Measurements from ENCODE around the gene PIF1.
A peak's percentile ranks its signal among the peaks of the same experiment; 100 is the strongest.
"Not testable (repeated sequence)": the region's sequence is repeated elsewhere in the genome, so short reads cannot be mapped to it uniquely, and the experiment has no call there.

The PIF1 gene

GRCh38 chr15:64847876-64848716 is 22.6 kb upstream of the PIF1 start:
- no peak for DNase-seq (ENCODE audit: low read depth in 2 of 2)

- DNase-seq (ENCODE audit: low read depth in 2 of 2): no peak
Observed at GRCh38 chr15:64847448-64847847, 22.0 kb upstream of the PIF1 start.

- no peak for DNase-seq (ENCODE audit: low read depth in 2 of 2)
Observed at GRCh38 chr15:64847016-64847415, 21.6 kb upstream of the PIF1 start.

GRCh38 chr15:64845831-64846595 is 20.6 kb upstream of the PIF1 start:
- no peak for DNase-seq (ENCODE audit: low read depth in 2 of 2)

GRCh38 chr15:64845183-64845611 is 19.8 kb upstream of the PIF1 start:
- DNase-seq (ENCODE audit: low read depth in 2 of 2): no peak

DNA sequence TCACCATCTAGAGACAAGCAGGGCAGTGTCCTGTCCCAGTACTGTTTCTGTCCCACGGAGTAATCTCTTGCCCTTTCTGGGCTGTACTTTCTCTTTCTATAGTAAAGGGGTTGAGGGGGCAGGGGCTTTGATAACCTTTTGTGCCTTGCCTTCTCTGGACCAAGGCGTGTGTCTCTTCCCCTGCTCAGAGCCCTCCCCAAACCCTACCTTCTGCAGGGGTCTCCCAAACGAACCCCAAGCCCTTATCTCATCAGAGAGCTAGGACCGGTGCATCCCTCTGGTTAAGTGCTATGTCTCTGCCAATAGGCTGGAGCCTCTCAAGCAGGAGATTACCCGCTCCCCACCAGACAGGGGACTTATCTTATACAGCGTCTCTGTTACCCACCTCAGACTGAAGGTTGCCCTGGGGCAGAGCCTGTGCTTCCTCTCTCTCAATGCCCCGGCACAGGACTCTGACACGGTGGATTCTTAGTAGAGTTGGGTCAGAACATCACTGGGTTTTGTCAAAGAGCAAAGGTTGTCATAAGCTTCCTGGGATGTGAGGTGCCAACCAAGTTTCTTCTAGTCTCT is 19.2 kb upstream of the PIF1 start:
- DNase-seq (ENCODE audit: low read depth in 2 of 2): no peak

DNA sequence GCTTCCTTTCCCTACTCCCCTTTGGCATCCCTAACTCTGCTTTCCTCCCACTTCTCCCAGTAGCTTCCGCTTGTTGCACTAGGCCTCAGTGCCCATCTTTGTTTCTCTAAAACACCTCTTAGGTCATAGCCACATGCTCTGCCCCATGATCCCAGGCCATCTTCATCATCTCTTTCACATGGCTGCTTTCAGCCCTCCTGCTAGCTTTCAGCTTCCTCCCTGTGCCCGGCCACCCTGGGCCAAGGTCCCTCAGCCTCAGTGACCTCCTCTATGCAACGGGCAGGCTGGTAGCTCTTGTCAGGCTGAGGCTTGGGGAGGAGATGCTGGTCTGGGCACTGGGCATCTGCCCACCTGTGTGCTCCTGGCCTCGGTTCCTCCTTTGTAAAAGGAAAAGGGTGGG is 18.5 kb upstream of the PIF1 start:
- no peak for DNase-seq (ENCODE audit: low read depth in 2 of 2)

DNA sequence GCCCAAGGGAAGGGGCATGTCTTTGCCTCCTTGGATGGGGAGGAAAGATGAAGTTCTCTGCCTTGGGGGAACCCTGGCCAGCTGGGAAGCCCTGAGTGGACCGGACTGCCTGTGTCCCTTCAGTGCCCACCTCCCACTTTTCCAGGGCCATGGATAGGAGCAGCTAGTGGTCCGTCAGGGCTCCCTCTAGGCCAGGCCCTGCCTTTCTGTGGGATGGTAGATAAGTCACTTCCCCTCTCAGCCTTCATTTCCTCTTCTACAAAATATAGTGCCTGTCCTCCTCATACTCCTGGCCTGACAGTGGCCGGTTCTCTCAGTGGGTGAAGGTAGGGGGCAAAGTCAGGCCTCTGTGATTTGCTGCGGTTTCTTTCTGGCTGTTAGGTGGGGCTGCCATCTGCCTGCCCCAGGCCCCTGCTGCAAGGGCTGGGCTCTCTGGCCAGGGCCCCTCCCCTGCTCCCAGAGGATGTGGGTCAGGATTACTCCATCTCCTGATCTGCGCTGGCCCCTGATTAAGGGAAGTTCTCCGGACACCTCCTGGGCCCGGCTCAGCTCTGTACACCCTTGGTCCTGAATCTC is 17.6 kb upstream of the PIF1 start:
- DNase-seq (ENCODE audit: low read depth in 2 of 2): no peak

- no peak for DNase-seq (ENCODE audit: low read depth in 2 of 2)
Observed at GRCh38 chr15:64842096-64842939, 16.9 kb upstream of the PIF1 start.

- peak; percentile 71 to 73 for DNase-seq (ENCODE audit: low read depth in 2 of 2)
Observed at GRCh38 chr15:64841344-64842095, 16.1 kb upstream of the PIF1 start, which contains the start of gene PLEKHO2. PLEKHO2 (plus strand) TSS chr15:64841915; CDS start chr15:64842017, 102 bp downstream.

DNA sequence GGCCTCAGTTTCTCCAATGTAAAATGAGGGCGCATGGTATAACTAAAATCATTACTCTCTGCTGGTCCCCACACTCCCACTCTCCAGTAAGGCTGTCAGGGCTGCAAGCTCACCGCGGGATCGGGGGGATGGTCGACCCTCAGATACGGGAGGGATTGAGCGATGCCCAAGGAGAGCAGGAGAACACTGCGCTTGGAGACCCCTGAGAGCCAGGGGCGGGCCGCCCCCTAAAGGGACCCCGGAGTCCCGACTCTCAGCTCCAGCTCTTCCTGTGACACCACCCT is 15.6 kb upstream of the PIF1 start:
- DNase-seq (ENCODE audit: low read depth in 2 of 2): no peak

DNA sequence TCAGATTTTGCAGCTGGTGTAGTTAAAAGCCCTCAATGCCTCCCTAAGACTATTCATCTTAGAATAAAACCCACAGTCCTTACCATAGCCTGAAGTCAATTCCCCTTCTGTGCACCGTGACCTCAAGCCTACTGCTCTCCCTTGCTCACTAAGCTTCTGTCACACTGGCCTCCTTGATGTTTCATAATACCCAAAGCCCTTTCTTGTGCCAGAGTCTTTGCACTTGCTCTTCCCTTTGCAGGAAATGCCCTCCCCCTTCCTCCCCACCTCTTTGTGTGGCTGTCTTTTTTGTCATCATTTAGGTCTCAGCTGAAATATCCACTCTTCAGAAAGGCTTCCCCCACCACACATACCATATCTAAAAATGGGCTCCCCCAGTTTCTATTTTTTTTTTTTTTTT is 12.1 kb upstream of the PIF1 start:
- DNase-seq (ENCODE audit: low read depth in 2 of 2): peak in 1 of 2 donors; percentile 20

- no peak for DNase-seq (ENCODE audit: low read depth in 2 of 2)
Observed at GRCh38 chr15:64836023-64836536, 10.6 kb upstream of the PIF1 start.

DNA sequence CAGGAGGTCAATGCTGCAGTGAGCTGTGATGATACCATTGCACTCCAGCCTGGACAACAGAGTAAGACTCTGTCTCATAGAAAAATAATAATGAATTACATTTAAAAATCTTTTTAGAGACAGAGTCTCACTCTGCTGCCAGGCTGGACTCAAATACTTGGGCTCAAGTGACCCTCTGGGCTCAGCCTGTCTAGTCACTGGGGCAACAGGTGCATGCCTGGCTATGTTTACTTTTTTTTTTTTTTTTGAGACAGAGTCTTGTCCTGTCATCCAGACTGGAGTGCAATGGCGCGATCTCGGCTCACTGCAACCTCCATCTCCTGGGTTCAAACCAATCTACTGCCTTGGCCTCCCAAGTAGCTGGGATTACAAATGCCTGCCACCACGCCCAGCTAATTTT is 8.2 kb upstream of the PIF1 start:
- DNase-seq (ENCODE audit: low read depth in 2 of 2): no peak

- no peak for DNase-seq (ENCODE audit: low read depth in 2 of 2)
Observed at GRCh38 chr15:64828985-64829384, 3.5 kb upstream of the PIF1 start.

DNA sequence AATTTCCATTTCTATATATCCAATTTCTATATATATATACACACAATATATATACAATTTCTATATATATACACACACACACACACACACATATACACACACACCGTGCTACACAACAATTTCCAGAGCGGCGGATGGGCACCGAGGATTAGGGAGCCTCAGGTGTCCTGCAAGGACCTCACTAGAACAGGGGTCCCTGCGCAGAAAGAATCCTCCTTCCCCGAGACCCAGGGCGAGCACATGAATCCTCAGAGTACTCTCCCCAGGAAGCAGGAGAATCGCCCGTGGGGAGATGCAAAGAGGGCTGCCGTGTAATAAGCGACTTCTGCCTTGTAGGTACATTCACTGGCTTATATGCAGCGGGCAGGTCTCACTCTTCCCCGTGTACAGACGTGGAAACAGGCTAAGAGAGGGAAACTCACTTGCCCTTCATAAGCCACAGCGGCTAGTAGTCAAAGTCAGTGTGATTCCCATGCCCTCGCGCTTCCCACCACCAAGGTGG is 467 bp downstream of the PIF1 start:
- DNase-seq (ENCODE audit: low read depth in 2 of 2): no peak

GRCh38 chr15:64816452-64816851 is 9.0 kb downstream of the PIF1 start:
- no peak for DNase-seq (ENCODE audit: low read depth in 2 of 2)

- DNase-seq (ENCODE audit: low read depth in 2 of 2): not testable (repeated sequence)
Observed at GRCh38 chr15:64814965-64815364, 10.5 kb downstream of the PIF1 start.

- DNase-seq (ENCODE audit: low read depth in 2 of 2): not testable (repeated sequence)
Observed at GRCh38 chr15:64814283-64814682, 11.2 kb downstream of the PIF1 start.

- no peak for DNase-seq (ENCODE audit: low read depth in 2 of 2)
Observed at GRCh38 chr15:64813075-64813474, 12.4 kb downstream of the PIF1 start.

Data from activated CD8-positive, alpha-beta memory T cell treated with anti-CD3 and anti-CD28 coated beads for 4 hours (primary cell).